BLaER1 (cell line): ENCODE results near the gene OSTF1.

Experiments used
- H3K27ac ChIP-seq: shearing (Covaris generic); formaldehyde crosslinking; 2 replicates; pipeline ENCODE4 v1.8.1; 2022
- H3K27me3 ChIP-seq: shearing (Covaris generic); formaldehyde crosslinking; 2 replicates; pipeline ENCODE4 v1.8.1; 2022
- H3K36me3 ChIP-seq: shearing (Covaris generic); formaldehyde crosslinking; 2 replicates; pipeline ENCODE4 v1.8.1; 2022
- H3K4me1 ChIP-seq: shearing (Covaris generic); formaldehyde crosslinking; 2 replicates; pipeline ENCODE4 v1.8.1; 2022
- H3K4me2 ChIP-seq: shearing (Covaris generic); formaldehyde crosslinking; 2 replicates; pipeline ENCODE4 v1.8.1; 2022
- H3K4me3 ChIP-seq: shearing (Covaris generic); formaldehyde crosslinking; 2 replicates; pipeline ENCODE4 v1.8.1; 2022
- H3K9ac ChIP-seq: shearing (Covaris generic); formaldehyde crosslinking; 2 replicates; pipeline ENCODE4 v1.8.1; 2022
- H3K9me3 ChIP-seq: shearing (Covaris generic); formaldehyde crosslinking; 2 replicates; pipeline ENCODE4 v1.8.1; 2022
- H4K20me1 ChIP-seq: shearing (Covaris generic); formaldehyde crosslinking; 2 replicates; pipeline ENCODE4 v1.8.1; 2022
- Cebpa-rat ChIP-seq: shearing (Covaris generic); IDR thresholded peaks from 2 replicates; pipeline ENCODE4 v1.8.1; 2022

Gene OSTF1

DNA sequence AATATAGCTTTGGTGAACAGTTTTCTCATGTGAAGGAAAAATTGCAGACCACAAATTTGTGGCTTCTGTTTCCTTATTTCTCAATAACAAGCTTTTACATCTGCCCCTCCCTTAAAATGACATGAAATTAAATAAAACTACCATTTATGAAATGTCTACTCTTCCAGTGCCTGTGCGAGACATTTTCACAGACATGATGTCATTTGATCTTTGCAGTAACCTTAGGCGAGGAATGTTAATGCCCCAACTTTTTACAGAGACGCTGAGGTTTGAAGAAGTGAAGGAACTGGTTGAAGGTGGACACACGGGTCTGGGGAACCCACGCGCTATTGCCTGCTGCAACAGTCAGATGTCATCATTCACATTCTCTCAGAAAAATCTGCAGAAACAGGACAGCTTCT, 61.5 kb downstream of the OSTF1 start:
- Histone ChIP-seq H3K4me2 (peak overlapping the region; percentile 76), H3K9me3 (peaks cover 16% of the 10 kb centered on the region), H3K4me3 (no peak overlapping the region), H3K27me3 (no peaks in the 10 kb centered on the region), H3K36me3 (peaks cover 26% of the 10 kb centered on the region), H3K27ac (peak overlapping the region; percentile 87), H3K9ac (no peak overlapping the region), H4K20me1 (no peaks in the 10 kb centered on the region), H3K4me1 (peaks cover 61% of the 10 kb centered on the region)
- no peak for TF ChIP-seq Cebpa-rat

DNA sequence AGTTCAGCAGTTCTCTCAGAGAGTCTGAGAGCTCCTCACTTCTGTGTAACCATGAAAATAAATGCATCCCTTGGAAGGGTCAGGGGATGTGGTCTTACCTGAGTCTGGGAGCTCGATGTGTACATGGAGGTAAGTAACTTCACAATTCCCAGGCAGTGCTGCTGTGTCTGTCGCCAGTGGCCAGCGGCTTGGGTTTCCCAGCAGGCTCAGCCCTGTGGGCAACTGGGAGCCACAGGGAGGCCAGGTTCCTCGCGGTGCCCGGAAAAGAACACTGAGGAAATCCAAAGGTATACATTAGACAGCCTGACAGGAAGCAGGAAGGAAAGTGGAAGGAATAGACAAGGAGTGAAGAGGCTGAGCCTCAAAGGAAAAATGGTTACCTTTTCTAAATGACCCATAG, 62.2 kb downstream of the OSTF1 start:
- H3K9ac ChIP-seq = no peak overlapping the region
- H3K36me3 ChIP-seq = peaks cover 19% of the 10 kb centered on the region
- H3K27me3 ChIP-seq = no peaks in the 10 kb centered on the region
- H3K4me1 ChIP-seq = peaks cover 61% of the 10 kb centered on the region
- no peak for TF ChIP-seq Cebpa-rat
- H4K20me1 ChIP-seq = no peaks in the 10 kb centered on the region
- H3K4me2 ChIP-seq = peak overlapping the region; percentile 76
- peak overlapping the region; percentile 87 for H3K27ac ChIP-seq
- no peak overlapping the region for H3K4me3 ChIP-seq
- peaks cover 9% of the 10 kb centered on the region for H3K9me3 ChIP-seq

GRCh38 chr9:75152416-75152815, 64.1 kb downstream of the OSTF1 start:
- H3K4me1 ChIP-seq = peaks cover 44% of the 10 kb centered on the region
- H3K27me3 ChIP-seq = no peaks in the 10 kb centered on the region
- H3K9me3 ChIP-seq = no peaks in the 10 kb centered on the region
- H3K27ac ChIP-seq = no peak overlapping the region
- H3K36me3 ChIP-seq = peaks cover 7% of the 10 kb centered on the region; the same call in 1 of the 2 replicates
- no peak overlapping the region for H3K9ac ChIP-seq
- H3K4me3 ChIP-seq = no peak overlapping the region
- no peaks in the 10 kb centered on the region for H4K20me1 ChIP-seq
- TF ChIP-seq Cebpa-rat = no peak
- H3K4me2 ChIP-seq = no peak overlapping the region

DNA sequence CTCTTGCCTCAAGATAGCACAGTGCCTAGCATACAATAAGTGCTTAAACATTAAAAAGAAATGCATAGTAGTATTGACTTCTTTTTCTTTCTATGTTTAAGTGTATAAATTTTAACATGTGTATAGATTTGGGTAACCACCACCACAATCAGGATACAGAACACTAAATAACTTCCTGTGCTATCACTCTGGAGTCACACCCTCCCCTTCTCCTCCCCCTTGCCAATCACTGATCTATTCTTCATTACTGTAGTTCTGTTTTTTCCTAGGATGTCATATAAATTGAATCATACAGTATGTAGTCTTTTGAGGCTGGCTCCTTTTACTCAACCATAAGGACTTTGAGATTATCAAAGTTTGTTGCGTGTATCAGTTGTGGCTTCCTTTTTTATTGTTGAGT, 68.5 kb downstream of the OSTF1 start:
- no peaks in the 10 kb centered on the region for H3K27me3 ChIP-seq
- no peaks in the 10 kb centered on the region for H4K20me1 ChIP-seq
- no peaks in the 10 kb centered on the region for H3K9me3 ChIP-seq
- no peak for TF ChIP-seq Cebpa-rat
- H3K36me3 ChIP-seq = no peaks in the 10 kb centered on the region
- no peak overlapping the region for H3K4me2 ChIP-seq
- no peaks in the 10 kb centered on the region for H3K4me1 ChIP-seq
- no peak overlapping the region for H3K27ac ChIP-seq
- no peak overlapping the region for H3K4me3 ChIP-seq
- no peak overlapping the region for H3K9ac ChIP-seq

GRCh38 chr9:75161116-75161857, 73.0 kb downstream of the OSTF1 start:
- H3K27me3 ChIP-seq = no peaks in the 10 kb centered on the region
- H3K9me3 ChIP-seq = peaks cover 15% of the 10 kb centered on the region
- no peak for TF ChIP-seq Cebpa-rat
- H4K20me1 ChIP-seq = no peaks in the 10 kb centered on the region
- H3K9ac ChIP-seq = no peak overlapping the region
- H3K27ac ChIP-seq = no peak overlapping the region
- no peak overlapping the region for H3K4me3 ChIP-seq
- no peak overlapping the region for H3K4me2 ChIP-seq
- H3K4me1 ChIP-seq = no peaks in the 10 kb centered on the region
- no peaks in the 10 kb centered on the region for H3K36me3 ChIP-seq

DNA sequence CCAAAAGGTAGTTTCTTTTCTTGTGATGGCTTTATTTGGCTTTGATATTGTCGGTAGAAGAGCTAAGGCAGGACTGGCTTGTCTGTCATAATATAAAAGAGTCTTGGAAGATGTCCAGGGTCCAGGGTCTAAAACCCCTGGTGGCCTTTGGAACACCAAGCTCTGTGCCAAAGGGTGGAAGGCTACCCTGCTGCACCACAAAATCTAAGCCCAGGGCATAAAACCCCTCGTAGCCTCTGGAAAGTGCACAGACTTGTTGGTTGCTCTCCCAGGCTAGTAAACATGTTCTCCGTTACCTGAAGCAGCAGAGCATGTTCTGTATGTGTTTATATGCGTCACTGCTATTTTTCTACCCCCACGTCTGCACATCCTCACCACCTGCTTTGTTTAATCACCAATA, 75.5 kb downstream of the OSTF1 start:
- peaks cover 19% of the 10 kb centered on the region for H3K9me3 ChIP-seq
- no peaks in the 10 kb centered on the region for H3K27me3 ChIP-seq
- no peak overlapping the region for H3K4me3 ChIP-seq
- no peak overlapping the region for H3K4me2 ChIP-seq
- no peak overlapping the region for H3K27ac ChIP-seq
- no peak for TF ChIP-seq Cebpa-rat
- no peaks in the 10 kb centered on the region for H3K4me1 ChIP-seq
- H3K36me3 ChIP-seq = no peaks in the 10 kb centered on the region
- no peaks in the 10 kb centered on the region for H4K20me1 ChIP-seq
- H3K9ac ChIP-seq = no peak overlapping the region

DNA sequence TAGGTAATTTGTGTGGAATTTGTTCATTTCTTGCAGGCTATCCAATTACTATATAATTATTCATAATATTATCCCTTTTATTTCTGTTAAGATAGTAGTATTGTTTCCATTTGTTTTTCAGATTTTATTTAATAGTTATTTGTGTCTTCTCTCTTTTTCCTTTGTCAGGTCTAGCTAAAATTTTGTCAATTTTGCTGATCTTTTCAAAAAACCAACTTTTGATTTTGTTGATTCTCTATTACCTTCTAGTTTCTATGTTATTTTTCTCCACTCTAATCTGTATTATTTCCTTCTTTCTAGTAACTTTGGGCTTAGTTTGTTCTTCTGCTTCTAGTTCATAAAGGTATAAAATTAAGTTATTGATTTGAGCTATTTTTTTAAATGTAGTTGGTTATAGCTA, 76.3 kb downstream of the OSTF1 start:
- Histone ChIP-seq H3K27me3 (no peaks in the 10 kb centered on the region), H4K20me1 (no peaks in the 10 kb centered on the region), H3K9me3 (peaks cover 19% of the 10 kb centered on the region), H3K4me2 (no peak overlapping the region), H3K4me3 (no peak overlapping the region), H3K27ac (no peak overlapping the region), H3K4me1 (no peaks in the 10 kb centered on the region), H3K36me3 (no peaks in the 10 kb centered on the region), H3K9ac (no peak overlapping the region)
- no peak for TF ChIP-seq Cebpa-rat

GRCh38 chr9:75167281-75167680, 79.0 kb downstream of the OSTF1 start:
- H3K9ac ChIP-seq = no peak overlapping the region
- H3K9me3 ChIP-seq = peaks cover 19% of the 10 kb centered on the region
- H3K36me3 ChIP-seq = peaks cover 7% of the 10 kb centered on the region; the same call in 1 of the 2 replicates
- no peak for TF ChIP-seq Cebpa-rat
- H3K4me3 ChIP-seq = no peak overlapping the region
- no peak overlapping the region for H3K27ac ChIP-seq
- no peak overlapping the region for H3K4me2 ChIP-seq
- no peaks in the 10 kb centered on the region for H3K27me3 ChIP-seq
- H4K20me1 ChIP-seq = no peaks in the 10 kb centered on the region
- peaks cover 6% of the 10 kb centered on the region; the same call in 1 of the 2 replicates for H3K4me1 ChIP-seq

GRCh38 chr9:75168270-75169178, 80.2 kb downstream of the OSTF1 start:
- Histone ChIP-seq H3K9ac (no peak overlapping the region), H3K4me3 (no peak overlapping the region), H3K27ac (no peak overlapping the region), H3K36me3 (peaks cover 7% of the 10 kb centered on the region; the same call in 1 of the 2 replicates), H3K4me1 (peaks cover 6% of the 10 kb centered on the region; the same call in 1 of the 2 replicates), H3K4me2 (no peak overlapping the region), H3K27me3 (no peaks in the 10 kb centered on the region), H3K9me3 (peaks cover 11% of the 10 kb centered on the region), H4K20me1 (no peaks in the 10 kb centered on the region)
- no peak for TF ChIP-seq Cebpa-rat

- H3K9me3 ChIP-seq = 0 out of 2 replicates have a peak, but pooled peaks cover 4% of the 10 kb centered on the region
- no peak for TF ChIP-seq Cebpa-rat
- peaks cover 7% of the 10 kb centered on the region; the same call in 1 of the 2 replicates for H3K36me3 ChIP-seq
- no peaks in the 10 kb centered on the region for H4K20me1 ChIP-seq
- peaks cover 6% of the 10 kb centered on the region; the same call in 1 of the 2 replicates for H3K4me1 ChIP-seq
- no peak overlapping the region for H3K4me2 ChIP-seq
- H3K27me3 ChIP-seq = no peaks in the 10 kb centered on the region
- no peak overlapping the region for H3K9ac ChIP-seq
- H3K4me3 ChIP-seq = no peak overlapping the region
- no peak overlapping the region for H3K27ac ChIP-seq
These were observed 81.3 kb downstream of the OSTF1 start for GRCh38 chr9:75169623-75170022.
